Prostate gland (tissue), 2 donors: ENCODE measurements around the gene MYCBP.

Experiments used
- CTCF ChIP-seq, 4 experiments: fragments of 200-600 bp in 2 of 4; fragments of 450-650 bp in 2 of 4; sonication (generic) in 2 of 4; IDR thresholded peaks; 1 replicate in 3 of 4; 2 replicates in 1 of 4; pipeline ENCODE4 v1.5.1; 2016 to 2019; ENCODE audit warnings: antibody characterized with exemption in 4 of 4, mild to moderate bottlenecking in 2 of 4, moderate library complexity in 2 of 4
- POLR2A ChIP-seq: fragments of 450-650 bp; IDR thresholded peaks from one replicate; pipeline ENCODE4 v1.6.1; 2016; ENCODE audit warnings: antibody characterized with exemption, mild to moderate bottlenecking
- POLR2AphosphoS5 ChIP-seq: sonication (generic); formaldehyde crosslinking; IDR thresholded peaks from one replicate; pipeline ENCODE4 v1.6.1; 2017; ENCODE audit warnings: antibody characterized with exemption

DNA sequence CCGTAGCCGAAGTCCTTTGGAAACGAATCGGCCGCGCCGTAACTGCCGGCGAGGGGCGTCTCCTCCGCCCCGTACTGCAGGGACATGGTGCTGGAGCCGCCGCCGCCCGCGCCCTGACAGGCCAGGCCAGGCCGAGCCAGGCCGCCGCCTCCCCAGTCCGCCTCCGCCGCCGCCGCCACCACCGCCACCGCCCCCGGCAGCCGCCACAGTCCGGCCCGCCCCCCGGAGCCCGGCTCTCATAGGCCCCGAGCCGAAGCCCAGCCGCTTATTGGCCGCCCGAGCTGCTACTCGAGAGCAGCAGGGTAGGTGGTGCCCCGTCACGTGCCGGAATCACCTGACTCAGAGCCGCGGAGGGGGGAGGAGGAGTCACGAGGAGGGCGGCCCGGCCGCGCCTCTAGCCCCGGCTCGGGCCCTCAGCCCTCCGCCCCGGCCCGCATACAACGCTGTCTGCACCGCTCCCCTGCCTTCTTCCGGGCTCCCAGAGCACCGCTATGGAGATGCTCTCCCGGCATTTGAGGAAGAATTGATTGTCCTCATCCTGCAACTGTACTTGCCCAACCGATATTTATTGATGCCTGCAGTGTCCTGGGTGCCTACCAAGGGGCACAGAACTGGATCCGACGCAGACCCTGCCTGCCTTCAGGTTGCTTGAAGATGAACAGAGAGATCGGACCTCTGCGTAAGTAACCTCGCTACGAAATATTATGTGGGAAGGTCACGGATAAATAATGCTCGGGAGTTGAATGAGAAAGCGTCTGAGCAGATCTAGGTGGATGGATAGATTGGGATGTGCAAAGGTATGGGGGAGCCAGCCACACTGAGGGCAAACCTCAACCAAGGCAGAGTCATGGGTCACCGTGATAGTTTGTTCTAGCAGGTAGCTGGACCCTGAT is 13.3 kb downstream of the MYCBP start, which contains the start of gene RRAGC:
- TF ChIP-seq CTCF (IDR thresholded peaks at IDR 0.05) (peak in 1 of 4 experiments; percentile 5), POLR2AphosphoS5 (peak; percentile 93), POLR2A (peak; percentile 60)
